GM18870 (cell line): ENCODE results near the gene INTS14.

Source experiments
- ATAC-seq: cut with Tn5 transposase; IDR thresholded peaks from one replicate; pipeline ENCODE4 v1.9.1; 2021; ENCODE audit warnings: moderate library complexity; ENCODE audit not compliant: unreplicated experiment

The INTS14 gene

GRCh38 chr15:65610871-65611718 lies at the start of gene INTS14:
Gene INTS14 (minus strand): TSS chr15:65611131. CDS start chr15:65607380, 3,751 bp downstream.
- peak; percentile 82 for ATAC-seq

- ATAC-seq = no peak
Observed at GRCh38 chr15:65659502-65660052, 48.6 kb upstream of the INTS14 start.

- ATAC-seq = no peak
Observed at GRCh38 chr15:65655457-65655856, 44.5 kb upstream of the INTS14 start.

- no peak for ATAC-seq
Observed at GRCh38 chr15:65655026-65655425, 44.1 kb upstream of the INTS14 start.

- no peak for ATAC-seq
Observed at GRCh38 chr15:65653801-65654521, 43.0 kb upstream of the INTS14 start.

- ATAC-seq = no peak
Observed at GRCh38 chr15:65653341-65653740, 42.4 kb upstream of the INTS14 start.

GRCh38 chr15:65651831-65652749 lies 41.2 kb upstream of the INTS14 start:
- ATAC-seq = no peak

GRCh38 chr15:65651042-65651322 lies 40.1 kb upstream of the INTS14 start:
- no peak for ATAC-seq

GRCh38 chr15:65650312-65651041 lies 39.5 kb upstream of the INTS14 start:
- ATAC-seq = no peak

- no peak for ATAC-seq
Observed at GRCh38 chr15:65646486-65646885, 35.6 kb upstream of the INTS14 start.

- ATAC-seq = no peak
Observed at GRCh38 chr15:65645392-65645791, 34.5 kb upstream of the INTS14 start.

- ATAC-seq = no peak
Observed at GRCh38 chr15:65644282-65644681, 33.4 kb upstream of the INTS14 start.

GRCh38 chr15:65642594-65642993 lies 31.7 kb upstream of the INTS14 start:
- no peak for ATAC-seq

GRCh38 chr15:65641768-65642475 lies 31.0 kb upstream of the INTS14 start:
- ATAC-seq = no peak

GRCh38 chr15:65639509-65639908 lies 28.6 kb upstream of the INTS14 start:
- ATAC-seq = no peak

- no peak for ATAC-seq
Observed at GRCh38 chr15:65638681-65639089, 27.8 kb upstream of the INTS14 start.

GRCh38 chr15:65638109-65638508 lies 27.2 kb upstream of the INTS14 start:
- ATAC-seq = no peak

- no peak for ATAC-seq
Observed at GRCh38 chr15:65634356-65634755, 23.4 kb upstream of the INTS14 start.

- ATAC-seq = no peak
Observed at GRCh38 chr15:65633752-65634151, 22.8 kb upstream of the INTS14 start.
